Cerebellar cortex (tissue), 1 donor: Measurements from ENCODE around the gene BHMT2.

Experiments used
- DNase-seq: peaks from one replicate; pipeline ENCODE4 v3.0.0-alpha.2; 2015; ENCODE audit warnings: low spot score

The BHMT2 gene

GRCh38 chr5:79070350-79070667 is 742 bp downstream of the BHMT2 start:
- DNase-seq: no peak

DNA sequence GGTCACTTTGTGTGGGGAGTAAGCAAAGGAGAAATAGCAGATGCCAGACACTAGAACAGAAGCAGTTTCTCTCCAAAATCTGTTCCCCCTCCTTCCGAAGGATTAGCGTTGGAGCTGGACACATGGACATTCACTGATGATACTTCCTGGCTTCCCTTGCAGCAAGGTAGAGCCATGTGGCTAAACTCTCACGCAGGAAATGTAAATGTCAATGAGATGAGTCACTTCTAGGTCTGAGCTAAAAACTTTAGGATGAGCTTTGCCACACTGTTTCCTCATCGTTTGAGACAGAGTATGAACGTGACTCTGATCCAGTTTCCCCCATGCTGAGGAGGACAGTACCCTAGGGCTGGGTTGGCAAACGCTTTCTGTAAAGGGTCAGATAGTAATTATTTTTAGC is 5.1 kb downstream of the BHMT2 start:
- no peak for DNase-seq

- no peak for DNase-seq
Measured at GRCh38 chr5:79075646-79076426, 6.3 kb downstream of the BHMT2 start.

DNA sequence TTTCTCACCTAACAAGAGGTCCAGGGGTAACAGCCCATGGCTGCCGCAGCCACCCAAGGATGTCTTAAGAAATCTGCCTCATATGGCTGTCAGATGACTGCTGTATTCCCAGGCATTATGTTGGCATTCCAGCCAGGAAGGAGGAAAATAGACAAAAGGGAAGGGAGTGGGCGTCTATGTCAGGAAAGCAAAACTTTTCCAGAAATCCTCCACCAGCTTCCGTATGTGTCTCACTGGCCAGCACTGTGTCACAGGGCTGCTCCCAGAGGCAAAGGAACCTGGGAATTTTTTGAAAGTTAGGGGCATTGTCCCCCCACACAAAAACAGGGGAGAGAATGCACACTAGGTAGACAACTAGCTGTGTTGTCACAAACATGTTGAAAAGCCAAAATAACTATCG is 7.3 kb downstream of the BHMT2 start:
- no peak for DNase-seq

DNA sequence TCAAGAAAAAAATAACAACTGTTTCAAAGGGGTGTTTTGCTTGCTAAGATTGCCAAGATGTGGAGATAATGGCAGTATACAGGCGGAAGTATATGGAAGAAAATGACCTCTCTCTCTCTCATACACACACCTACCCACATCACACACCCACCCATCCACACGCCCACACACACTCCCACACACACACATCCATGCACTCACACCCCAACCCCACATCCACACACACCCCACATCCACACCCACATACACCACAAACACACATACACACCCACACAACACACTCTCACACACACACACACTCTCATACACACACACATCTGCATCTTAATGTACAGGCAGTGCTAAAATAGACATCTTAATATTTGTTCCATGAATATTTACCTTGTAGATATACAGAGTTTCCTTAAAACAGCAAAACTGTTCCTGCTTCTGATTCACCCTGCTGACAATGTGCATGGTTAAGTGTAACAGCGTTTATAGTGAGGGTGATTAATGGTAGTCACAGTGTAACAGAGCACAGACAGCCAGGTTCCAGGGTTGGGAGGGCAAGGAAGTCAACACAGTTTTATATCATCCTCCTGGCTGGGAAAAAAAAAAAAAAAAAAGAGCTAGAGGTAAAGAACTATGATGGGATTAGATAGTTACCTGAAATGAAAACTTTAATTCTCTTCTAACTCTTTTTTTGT is 8.3 kb downstream of the BHMT2 start:
- DNase-seq: no peak

- DNase-seq: no peak
Measured at GRCh38 chr5:79080804-79081203, 11.2 kb downstream of the BHMT2 start.

DNA sequence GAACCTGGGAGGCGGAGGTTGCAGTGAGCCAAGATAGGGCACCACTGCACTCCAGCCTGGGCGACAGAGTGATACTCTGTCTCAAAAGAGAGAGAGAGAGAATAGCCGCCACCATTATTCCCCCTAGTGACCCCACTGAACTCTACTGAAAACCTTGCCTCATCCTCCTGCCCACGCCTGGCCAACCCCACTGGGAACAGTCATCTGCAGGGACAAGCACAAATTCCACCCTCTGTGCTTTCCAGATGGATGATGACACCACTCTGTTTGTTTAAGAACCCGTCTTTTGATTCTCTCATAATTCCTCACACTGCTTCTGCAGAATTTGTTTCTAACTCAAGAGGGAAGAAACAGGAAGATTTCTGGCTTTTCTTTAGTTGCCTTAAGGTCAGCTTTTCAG is 12.2 kb downstream of the BHMT2 start:
- DNase-seq: no peak

DNA sequence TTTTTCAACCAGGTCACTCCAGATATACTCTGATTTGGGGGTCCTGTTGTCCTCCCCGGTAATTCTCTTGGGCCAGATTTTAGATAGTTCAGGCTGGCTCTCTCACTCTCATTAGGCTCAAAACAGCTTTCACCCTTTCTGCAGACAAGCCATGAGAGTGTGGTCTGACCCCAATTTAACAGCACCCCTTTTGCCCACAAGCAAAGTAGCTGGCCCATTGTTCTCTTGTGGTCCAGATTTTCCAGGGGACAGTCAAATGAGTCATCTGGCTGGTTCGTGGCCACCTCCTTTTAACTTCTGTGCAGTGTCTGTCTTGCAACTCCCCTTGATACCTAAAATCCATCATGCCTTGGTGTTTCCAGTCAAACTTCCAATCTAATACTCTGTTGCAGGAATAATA is 16.5 kb downstream of the BHMT2 start:
- no peak for DNase-seq

GRCh38 chr5:79088507-79088906 is 18.9 kb downstream of the BHMT2 start:
- no peak for DNase-seq

DNA sequence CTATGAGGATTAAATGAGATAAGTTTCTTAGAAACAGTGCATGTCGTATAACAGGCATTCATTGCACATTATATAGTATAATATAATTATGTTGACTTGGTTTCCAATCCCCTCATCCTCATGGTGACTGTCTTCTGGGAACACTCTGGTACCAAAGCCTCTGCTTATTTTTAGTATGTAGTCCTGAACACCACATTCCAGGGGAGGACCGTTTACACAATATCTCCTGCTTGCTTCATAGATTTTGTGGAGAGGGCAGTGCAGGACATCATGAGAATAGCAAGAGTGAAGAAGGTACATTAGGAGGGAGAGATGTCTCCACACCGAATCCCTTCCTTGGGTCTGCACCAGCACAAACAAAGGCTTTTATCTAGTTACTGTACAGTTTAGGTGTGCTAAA is 21.5 kb downstream of the BHMT2 start:
- no peak for DNase-seq

- DNase-seq: peak; percentile 37
Measured at GRCh38 chr5:79093762-79094161, 24.2 kb downstream of the BHMT2 start.

- no peak for DNase-seq
Measured at GRCh38 chr5:79105868-79106267, 36.3 kb downstream of the BHMT2 start.

DNA sequence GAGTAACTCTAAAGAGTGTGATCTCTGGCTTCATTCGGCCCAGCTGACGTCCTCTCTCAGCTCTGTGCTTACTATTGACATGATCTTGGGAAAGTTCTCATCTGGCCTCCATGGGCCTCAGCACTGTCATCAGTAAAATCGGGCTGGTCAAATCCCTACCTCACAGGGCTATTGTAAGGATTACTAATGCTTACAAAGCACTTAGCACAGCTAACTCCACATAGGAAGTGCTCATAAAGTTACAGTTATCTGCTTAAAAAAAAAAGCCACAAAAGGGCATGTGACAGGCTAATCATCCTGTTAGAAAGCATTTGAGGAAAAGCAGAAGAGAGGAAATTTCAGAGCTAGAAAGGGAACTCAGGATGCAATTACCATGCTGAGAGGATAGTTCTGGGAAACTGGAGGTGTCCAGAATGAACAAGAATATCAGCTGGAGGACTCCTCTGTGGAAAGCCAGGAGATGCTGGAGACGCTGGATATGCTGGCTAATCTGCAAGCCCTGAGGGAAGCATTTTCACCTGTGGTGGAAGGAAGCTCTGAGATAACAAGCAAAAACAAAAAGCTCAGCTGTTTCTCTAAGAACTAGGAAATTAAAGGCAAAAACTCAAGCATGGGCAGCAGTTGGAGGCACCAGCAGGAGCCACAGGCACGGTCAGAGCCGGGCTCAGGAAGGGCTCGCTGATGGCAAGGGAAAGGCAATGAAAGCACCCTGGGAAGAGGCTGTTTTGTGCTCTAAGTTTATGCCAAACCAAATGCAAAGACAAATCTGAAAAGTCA is 37.6 kb downstream of the BHMT2 start:
- no peak for DNase-seq

GRCh38 chr5:79108086-79108485 is 38.5 kb downstream of the BHMT2 start:
- no peak for DNase-seq

GRCh38 chr5:79108792-79109191 is 39.2 kb downstream of the BHMT2 start:
- DNase-seq: no peak

- no peak for DNase-seq
Measured at GRCh38 chr5:79109527-79110492, 40.2 kb downstream of the BHMT2 start.

GRCh38 chr5:79111387-79111959 is 41.9 kb downstream of the BHMT2 start, which contains the start of gene BHMT:
BHMT (plus strand) TSS chr5:79111809; CDS start chr5:79111886, 77 bp downstream.
- DNase-seq: no peak

- no peak for DNase-seq
Measured at GRCh38 chr5:79111960-79112702, 42.6 kb downstream of the BHMT2 start.

DNA sequence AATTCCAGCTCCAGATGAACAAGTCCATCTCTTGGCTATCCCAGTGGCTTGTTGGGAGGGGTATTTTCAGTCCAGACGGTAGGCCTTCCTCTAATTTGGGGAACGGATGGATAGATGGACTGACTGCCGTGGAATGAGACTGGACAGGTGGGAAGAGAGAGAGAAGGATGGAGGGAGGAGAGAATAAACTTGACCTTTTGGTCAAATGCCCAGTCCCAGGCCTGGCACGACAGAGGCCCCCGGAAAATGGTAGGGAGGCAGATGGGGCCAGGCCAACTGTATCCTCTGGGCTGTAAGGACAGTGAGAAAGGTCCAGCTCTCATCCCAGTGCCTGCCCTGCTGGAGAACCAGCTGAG is 43.1 kb downstream of the BHMT2 start:
- DNase-seq: no peak

GRCh38 chr5:79119486-79119885 is 49.9 kb downstream of the BHMT2 start:
- DNase-seq: no peak

- no peak for DNase-seq
Measured at GRCh38 chr5:79120221-79120620, 50.7 kb downstream of the BHMT2 start.
